Keratinocyte (primary cell): Measurements from ENCODE around the gene CYP4X1. TPM values are rescaled to one million over a fixed set of nuclear protein-coding genes. Genes with fewer than 3 reads are reported as not detected.

ENCODE experiments used
- DNase-seq: peaks from one replicate; pipeline ENCODE4 v3.0.0-alpha.2; 2011; ENCODE audit warnings: low read depth, missing footprints, low spot score
- FAIRE-seq: peaks from 2 replicates; lab custom pipeline; 2011; peaks lifted over from hg19 to GRCh38; lab: Jason Lieb, UNC
- H2AFZ ChIP-seq: 2 replicates; pipeline ENCODE4 v1.6.0; 2012; ENCODE audit warnings: low read length, control low read depth, inconsistent platforms; ENCODE audit not compliant: control insufficient read depth
- H3K27ac ChIP-seq: 2 replicates; pipeline ENCODE4 v1.5.1; 2011; ENCODE audit warnings: low read length; ENCODE audit not compliant: control insufficient read depth, insufficient read depth
- H3K27me3 ChIP-seq: 3 replicates; pipeline ENCODE4 v1.6.0; 2011; ENCODE audit warnings: low read length; ENCODE audit not compliant: control insufficient read depth, insufficient read depth; ENCODE audit errors: extremely low read depth
- H3K36me3 ChIP-seq, 2 experiments: 2 replicates in 1 of 2; 3 replicates in 1 of 2; pipeline ENCODE4 v1.5.1; 2011; ENCODE audit warnings: low read length in 2 of 2, mild to moderate bottlenecking in 1 of 2; ENCODE audit not compliant: control insufficient read depth in 2 of 2, insufficient read depth in 2 of 2; ENCODE audit errors: extremely low read depth in 1 of 2
- H3K4me1 ChIP-seq: 3 replicates; pipeline ENCODE4 v1.5.1; 2011; ENCODE audit warnings: low read length; ENCODE audit not compliant: control insufficient read depth, insufficient read depth; ENCODE audit errors: extremely low read depth
- H3K4me2 ChIP-seq: 3 replicates; pipeline ENCODE4 v1.6.0; 2011; ENCODE audit warnings: low read depth, low read length; ENCODE audit not compliant: control insufficient read depth, insufficient read depth; ENCODE audit errors: extremely low read depth
- H3K4me3 ChIP-seq, 3 experiments: fragments of 200-600 bp in 1 of 3; sonication (generic) in 1 of 3; 2 replicates in 2 of 3; 3 replicates in 1 of 3; pipeline ENCODE4 v1.5.1; 2011 to 2016; ENCODE audit warnings: low read length in 3 of 3, mild to moderate bottlenecking in 3 of 3, control low read depth in 2 of 3, inconsistent platforms in 1 of 3, low read depth in 1 of 3, mixed read lengths in 1 of 3, mixed run types in 1 of 3, moderate library complexity in 1 of 3; ENCODE audit not compliant: control insufficient read depth in 2 of 3, insufficient read depth in 2 of 3; ENCODE audit errors: extremely low read depth in 1 of 3
- H3K79me2 ChIP-seq: 2 replicates; pipeline ENCODE4 v1.6.0; 2012; ENCODE audit warnings: low read length; ENCODE audit not compliant: control insufficient read depth, insufficient read depth
- H3K9ac ChIP-seq: 3 replicates; pipeline ENCODE4 v1.6.0; 2011; ENCODE audit warnings: low read length; ENCODE audit not compliant: control insufficient read depth, insufficient read depth; ENCODE audit errors: extremely low read depth
- H3K9me1 ChIP-seq: 3 replicates; pipeline ENCODE4 v1.6.0; 2011; ENCODE audit warnings: low read length; ENCODE audit not compliant: control insufficient read depth, insufficient read depth; ENCODE audit errors: extremely low read depth
- H3K9me3 ChIP-seq: 2 replicates; pipeline ENCODE4 v1.5.1; 2012; ENCODE audit warnings: low read depth, low read length; ENCODE audit not compliant: control insufficient read depth
- H4K20me1 ChIP-seq: 3 replicates; pipeline ENCODE4 v1.6.0; 2011; ENCODE audit warnings: low read length; ENCODE audit not compliant: control insufficient read depth, insufficient read depth; ENCODE audit errors: extremely low read depth
- CTCF ChIP-seq, 3 experiments: IDR thresholded peaks in 1 of 3; conservative IDR thresholded peaks in 1 of 3; optimal IDR thresholded peaks in 1 of 3; 2 replicates in 2 of 3; 3 replicates in 1 of 3; pipeline versions ENCODE3 to v1.5.1; 2011; ENCODE audit warnings: low read length in 3 of 3, mild to moderate bottlenecking in 3 of 3, moderate library complexity in 2 of 3, control low read depth in 1 of 3, inconsistent platforms in 1 of 3; ENCODE audit not compliant: insufficient read depth in 2 of 3; ENCODE audit errors: extremely low read depth in 1 of 3
- EZH2 ChIP-seq: IDR thresholded peaks from one replicate; pipeline ENCODE4 v1.6.1; 2012; ENCODE audit warnings: inconsistent platforms, mild to moderate bottlenecking, low read length, moderate library complexity
- dilution Hi-C: fragments of 300-500 bp; cut with MboI; formaldehyde crosslinking; loops from one replicate; pipeline ENCODE4 v1.7.0; 2020; ENCODE audit warnings: low sequenced_read_pairs; ENCODE audit not compliant: extremely low pct_ligation_motif_present
- polyA plus RNA-seq, 5 experiments: library from polyadenylated mRNA; depleted of rRNA in 3 of 5; stranded (reverse) in 3 of 5; stranded (forward) in 1 of 5; unstranded in 1 of 5; fragments of >200 nt; gene quantifications; 1 replicate in 1 of 5; 2 replicates in 3 of 5; 3 replicates in 1 of 5; pipeline versions ENCODE4 v1.2.1 to v1.2.3, GENCODE V29; 2011 to 2012; ENCODE audit warnings: missing spikeins in 2 of 5, low read depth in 1 of 5, low replicate concordance in 1 of 5

The CYP4X1 gene
- polyA plus RNA-seq, 1 donor (not counting 4 experiments of a cell fraction or from before 2014, with no cell fraction given) = 1.00 TPM

GRCh38 chr1:47031059-47031458 lies 7.6 kb downstream of the CYP4X1 start:
- peak; percentile 40 for DNase-seq
- peak overlapping the region; percentile 48 for H3K27ac ChIP-seq

GRCh38 chr1:47031585-47031984 lies 8.1 kb downstream of the CYP4X1 start:
- Histone ChIP-seq H3K36me3 (no peaks in the 10 kb centered on the region), H4K20me1 (no peaks in the 10 kb centered on the region), H3K9me1 (no peaks in the 10 kb centered on the region), H3K4me2 (peak overlapping the region; percentile 75), H3K9ac (no peak overlapping the region), H3K27ac (no peak overlapping the region), H3K4me1 (peaks cover 30% of the 10 kb centered on the region), H3K4me3 (no peak overlapping the region), H3K79me2 (no peaks in the 10 kb centered on the region), H3K9me3 (no peaks in the 10 kb centered on the region), H2AFZ (no peak overlapping the region), H3K27me3 (no peaks in the 10 kb centered on the region)
- DNase-seq = no peak
- no peak for TF ChIP-seq CTCF (optimal IDR thresholded peaks at IDR 0.05 in 1 of 3, IDR thresholded peaks at IDR 0.05 in 1 of 3, conservative IDR thresholded peaks at IDR 0.05 in 1 of 3; ENCODE audit: extremely low read depth in 1 of 3, insufficient read depth in 2 of 3, low read length in 3 of 3)
- TF ChIP-seq EZH2 = no peak
- no peak for FAIRE-seq
- dilution Hi-C loops = no loop called here

More at GRCh38 chr1:47031059-47031458, 7.6 kb downstream of the CYP4X1 start:
- no peaks in the 10 kb centered on the region for H3K9me3 ChIP-seq
- H3K79me2 ChIP-seq = no peaks in the 10 kb centered on the region
- H4K20me1 ChIP-seq = no peaks in the 10 kb centered on the region
- peaks cover 30% of the 10 kb centered on the region for H3K4me1 ChIP-seq
- H3K27me3 ChIP-seq = no peaks in the 10 kb centered on the region
- H3K9ac ChIP-seq = no peak overlapping the region
- dilution Hi-C loops = no loop called here
- no peak overlapping the region for H3K4me3 ChIP-seq
- TF ChIP-seq CTCF (optimal IDR thresholded peaks at IDR 0.05 in 1 of 3, IDR thresholded peaks at IDR 0.05 in 1 of 3, conservative IDR thresholded peaks at IDR 0.05 in 1 of 3; ENCODE audit: extremely low read depth in 1 of 3, insufficient read depth in 2 of 3, low read length in 3 of 3) (no peak), EZH2 (no peak)
- no peak overlapping the region for H2AFZ ChIP-seq
- H3K9me1 ChIP-seq = no peaks in the 10 kb centered on the region
- H3K36me3 ChIP-seq = no peaks in the 10 kb centered on the region
- peak overlapping the region; percentile 75 for H3K4me2 ChIP-seq
- FAIRE-seq = peak; percentile 94
